ENCODE measurements around the gene ECHS1.
"Not testable (repeated sequence)": the region's sequence is repeated elsewhere in the genome, so short reads cannot be mapped to it uniquely, and the experiment has no call there.

The ECHS1 gene

GRCh38 chr10:133377025-133377817 is 4.1 kb upstream of the ECHS1 start:
- DNase-seq, result no peak

DNA sequence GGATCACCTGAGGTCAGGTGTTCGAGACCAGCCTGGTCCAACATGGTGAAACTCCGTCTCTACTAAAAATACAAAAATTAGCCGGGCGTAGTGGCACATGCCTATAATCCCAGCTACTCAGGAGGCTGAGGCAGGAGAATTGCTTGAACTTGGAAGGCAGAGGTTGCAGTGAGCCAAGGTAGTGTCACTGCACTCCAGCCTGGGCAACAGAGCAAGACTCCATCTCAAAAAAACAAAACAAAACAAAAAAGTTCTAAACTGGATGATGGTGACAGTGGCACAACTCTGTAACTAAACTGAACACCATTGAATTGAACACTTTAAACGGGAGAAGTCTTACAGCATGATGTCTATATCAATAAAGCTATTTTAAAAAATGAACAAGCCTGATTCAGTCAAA is 3.0 kb upstream of the ECHS1 start:
- DNase-seq, result not testable (repeated sequence)

DNA sequence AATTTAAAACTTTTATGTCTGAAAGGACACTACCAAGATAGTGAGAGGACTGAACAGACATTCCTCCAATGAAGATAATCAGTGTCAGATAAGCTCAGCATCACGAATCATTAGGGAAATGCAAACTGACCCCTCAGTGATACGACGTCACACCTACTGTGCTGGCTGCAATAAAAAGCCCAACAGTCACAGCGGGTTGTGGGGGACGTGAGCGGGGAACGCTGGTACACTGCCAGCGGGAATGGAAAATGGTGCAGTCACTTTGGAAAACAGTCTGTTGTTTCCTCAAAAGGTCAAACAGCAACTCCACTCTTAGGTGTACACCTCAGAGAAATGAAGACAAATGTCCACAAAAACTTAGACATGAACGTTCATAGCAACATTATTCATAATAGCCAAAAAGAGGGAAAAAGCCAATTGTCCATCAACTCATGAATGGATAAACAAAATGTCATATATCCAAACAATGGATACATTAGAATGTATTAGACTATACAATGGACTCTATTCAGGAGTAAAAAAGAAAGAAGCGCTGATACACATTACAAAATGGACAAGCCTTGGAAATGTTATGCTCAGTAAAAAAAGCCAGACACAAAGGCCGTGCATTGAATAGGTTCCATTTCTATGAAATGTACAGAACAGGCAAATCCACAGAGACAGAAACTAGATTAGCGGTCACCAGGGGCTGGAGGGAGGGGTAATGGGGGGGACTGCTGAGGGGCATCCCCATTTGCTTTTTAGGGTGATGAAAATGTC is 2.4 kb upstream of the ECHS1 start:
- DNase-seq, result no peak

DNA sequence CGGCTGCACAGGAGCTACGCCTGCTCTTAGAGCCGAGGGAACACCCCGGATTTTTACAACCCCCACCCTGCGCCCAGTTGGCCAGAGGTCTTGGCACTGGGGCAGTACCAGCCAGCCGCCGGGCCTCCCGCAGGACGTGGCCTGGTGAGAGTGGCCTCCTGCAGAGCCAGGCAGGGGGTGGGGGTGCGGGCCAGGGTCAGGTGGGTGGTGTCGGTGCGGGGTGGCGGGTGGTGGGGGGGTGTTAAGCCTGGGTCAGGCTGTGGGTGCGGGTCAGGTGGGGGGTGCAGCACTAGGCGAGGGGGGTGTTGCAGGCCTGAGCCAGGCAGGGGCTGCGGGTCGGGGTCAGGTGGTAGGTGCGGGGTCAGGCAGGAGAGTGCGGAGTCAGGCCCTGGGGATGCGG is 647 bp downstream of the ECHS1 start:
- no peak for DNase-seq

- no peak for DNase-seq
Observed at GRCh38 chr10:133370030-133370786, 2.9 kb downstream of the ECHS1 start.

- DNase-seq, result no peak
Observed at GRCh38 chr10:133368153-133368552, 5.0 kb downstream of the ECHS1 start.

DNA sequence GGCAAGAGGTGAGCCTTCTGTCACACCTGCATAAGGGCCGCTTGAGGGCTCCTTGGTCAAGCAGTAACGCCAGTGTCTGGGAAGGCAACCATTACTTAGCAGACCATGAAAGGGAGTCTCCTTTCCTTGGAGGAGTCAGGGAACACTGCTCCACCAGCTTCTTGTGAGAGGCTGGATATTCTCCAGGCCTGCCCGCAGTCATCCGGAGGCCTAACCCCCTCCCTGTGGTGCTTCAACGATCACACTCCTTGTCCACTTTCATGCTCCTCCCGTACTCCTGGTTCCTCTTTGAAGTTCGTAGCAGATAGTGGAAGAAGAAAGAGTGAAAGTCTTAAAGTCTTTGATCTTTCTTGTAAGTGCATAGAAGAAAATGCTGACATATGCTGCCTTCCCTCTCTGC is 5.7 kb downstream of the ECHS1 start:
- not testable (repeated sequence) for DNase-seq

DNA sequence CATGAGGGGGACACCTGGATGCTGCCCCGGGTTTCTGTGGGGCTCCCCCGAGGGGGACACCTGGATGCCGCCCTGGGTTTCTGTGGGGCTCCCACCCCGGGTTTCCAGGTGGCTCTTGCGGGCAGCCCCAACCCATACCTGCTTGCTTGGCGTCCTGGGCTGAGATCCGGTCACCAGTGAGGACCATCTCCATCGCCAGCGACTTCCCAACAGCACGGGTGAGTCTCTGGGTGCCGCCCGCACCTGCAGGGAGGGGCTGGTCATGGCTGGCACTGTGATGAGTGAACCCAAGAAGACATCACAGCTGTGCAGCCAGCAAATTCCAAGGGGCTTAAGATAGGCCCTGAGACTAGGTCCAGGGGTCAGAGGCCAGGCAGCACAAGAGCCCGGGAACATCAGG is 6.4 kb downstream of the ECHS1 start:
- no peak for DNase-seq

- DNase-seq, result no peak
Observed at GRCh38 chr10:133366130-133366478, 7.0 kb downstream of the ECHS1 start.

GRCh38 chr10:133365461-133366129 is 7.6 kb downstream of the ECHS1 start:
- DNase-seq, result no peak

DNA sequence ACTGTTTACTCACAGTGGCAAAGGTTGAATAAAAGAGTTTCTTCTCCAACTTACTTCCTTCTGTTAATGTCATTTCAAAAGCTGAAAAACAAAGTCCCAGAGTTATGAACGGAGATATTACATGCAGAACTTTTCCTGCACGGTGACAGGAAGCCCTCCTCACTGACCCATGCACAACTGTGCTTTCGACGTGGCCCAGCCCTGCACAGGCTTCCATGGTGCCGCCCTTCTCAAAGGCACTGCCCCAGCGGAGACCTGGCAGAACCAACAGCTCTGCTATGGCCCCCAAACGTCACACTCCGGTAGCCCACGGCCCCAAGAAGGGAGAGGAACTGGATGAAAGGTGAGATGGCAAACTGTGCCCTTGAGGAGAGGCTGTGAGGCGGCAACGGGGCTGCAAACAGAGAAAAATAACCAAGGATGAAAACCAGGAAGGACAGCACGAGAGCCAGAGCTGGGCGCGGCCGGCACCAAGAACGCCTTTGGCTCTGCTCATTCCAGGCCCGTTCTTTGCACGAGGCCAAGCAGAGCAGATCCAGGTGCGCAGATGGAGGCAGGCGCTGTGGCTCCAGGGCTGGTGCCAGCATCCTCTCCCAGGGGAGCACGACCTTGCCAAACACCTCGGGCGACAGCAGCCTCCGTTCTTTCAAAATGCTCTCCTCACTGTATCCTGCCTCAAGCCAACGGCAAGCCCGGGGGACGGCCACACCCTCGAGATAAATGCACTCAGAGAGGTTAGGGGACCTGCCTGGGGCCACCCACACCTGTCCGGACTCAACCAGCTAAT is 8.3 kb downstream of the ECHS1 start:
- no peak for DNase-seq

GRCh38 chr10:133362846-133363245 is 10.3 kb downstream of the ECHS1 start:
- no peak for DNase-seq

- no peak for DNase-seq
Observed at GRCh38 chr10:133361773-133362441, 11.2 kb downstream of the ECHS1 start.

- no peak for DNase-seq
Observed at GRCh38 chr10:133361227-133361626, 11.9 kb downstream of the ECHS1 start.

GRCh38 chr10:133359972-133360610 is 13.1 kb downstream of the ECHS1 start:
- DNase-seq, result no peak

- no peak for DNase-seq
Observed at GRCh38 chr10:133359554-133359971, 13.6 kb downstream of the ECHS1 start.

GRCh38 chr10:133358925-133359310 is 14.2 kb downstream of the ECHS1 start:
- DNase-seq, result no peak

- no peak for DNase-seq
Observed at GRCh38 chr10:133358162-133358924, 14.8 kb downstream of the ECHS1 start.

GRCh38 chr10:133357285-133358161 is 15.6 kb downstream of the ECHS1 start, which contains the start of gene FUOM:
Gene FUOM (minus strand): TSS chr10:133358019. CDS start chr10:133358007, 12 bp downstream.
- DNase-seq, result peak; percentile 56 to 62

Data from activated CD4-positive, alpha-beta T cell treated with anti-CD3 and anti-CD28 coated beads, Interleukin-2, amount 50 U/mL, for 4 hours (primary cell).